HG02678 (cell line): ENCODE results near the gene IMMP1L.

ENCODE experiments used
- ATAC-seq: cut with Tn5 transposase; IDR thresholded peaks from one replicate; pipeline ENCODE4 v1.9.1; 2021; ENCODE audit warnings: mild to moderate bottlenecking, moderate library complexity; ENCODE audit not compliant: unreplicated experiment

The IMMP1L gene

GRCh38 chr11:31477528-31478222 is 31.7 kb downstream of the IMMP1L start:
- ATAC-seq, result no peak

- no peak for ATAC-seq
These were observed 35.3 kb downstream of the IMMP1L start for GRCh38 chr11:31474083-31474482.

GRCh38 chr11:31464436-31464835 is 45.0 kb downstream of the IMMP1L start:
- ATAC-seq, result no peak

GRCh38 chr11:31455177-31455576 is 54.2 kb downstream of the IMMP1L start:
- no peak for ATAC-seq

- ATAC-seq, result no peak
These were observed 58.6 kb downstream of the IMMP1L start for GRCh38 chr11:31450841-31451240.

- no peak for ATAC-seq
These were observed 60.4 kb downstream of the IMMP1L start for GRCh38 chr11:31449040-31449439.

- no peak for ATAC-seq
These were observed 63.8 kb downstream of the IMMP1L start for GRCh38 chr11:31445621-31446020.

GRCh38 chr11:31443802-31444201 is 65.6 kb downstream of the IMMP1L start:
- ATAC-seq, result no peak

- no peak for ATAC-seq
These were observed 67.3 kb downstream of the IMMP1L start for GRCh38 chr11:31442086-31442485.

- ATAC-seq, result no peak
These were observed 68.1 kb downstream of the IMMP1L start for GRCh38 chr11:31441296-31441695.

GRCh38 chr11:31437742-31438435 is 71.5 kb downstream of the IMMP1L start:
- ATAC-seq, result no peak

- ATAC-seq, result no peak
These were observed 75.6 kb downstream of the IMMP1L start for GRCh38 chr11:31433851-31434250.

- no peak for ATAC-seq
These were observed 84.8 kb downstream of the IMMP1L start for GRCh38 chr11:31424652-31425051.

- no peak for ATAC-seq
These were observed 86.7 kb downstream of the IMMP1L start for GRCh38 chr11:31422703-31423102.

- no peak for ATAC-seq
These were observed 87.6 kb downstream of the IMMP1L start for GRCh38 chr11:31421820-31422219.

GRCh38 chr11:31419669-31420068 is 89.8 kb downstream of the IMMP1L start:
- ATAC-seq, result no peak

- no peak for ATAC-seq
These were observed 90.3 kb downstream of the IMMP1L start for GRCh38 chr11:31419138-31419537.

- no peak for ATAC-seq
These were observed 91.6 kb downstream of the IMMP1L start for GRCh38 chr11:31417816-31418215.

- ATAC-seq, result no peak
These were observed 92.1 kb downstream of the IMMP1L start for GRCh38 chr11:31417357-31417756.

GRCh38 chr11:31415435-31415834 is 94.0 kb downstream of the IMMP1L start:
- ATAC-seq, result no peak

GRCh38 chr11:31414338-31414737 is 95.1 kb downstream of the IMMP1L start:
- ATAC-seq, result no peak

GRCh38 chr11:31412946-31413345 is 96.5 kb downstream of the IMMP1L start:
- ATAC-seq, result no peak

GRCh38 chr11:31408201-31408600 is 101.2 kb downstream of the IMMP1L start:
- ATAC-seq, result no peak
